Loucy (cell line): Measurements from ENCODE around the gene GMCL2.

ENCODE experiments used
- H2AFZ ChIP-seq: fragments of 200-600 bp; sonication (generic); 2 replicates; pipeline ENCODE4 v1.6.0; 2016; ENCODE audit warnings: antibody characterized with exemption, mild to moderate bottlenecking, low read length, moderate library complexity
- H3F3A ChIP-seq: fragments of 200-600 bp; 2 replicates; pipeline ENCODE4 v1.6.0; 2016; ENCODE audit warnings: antibody characterized with exemption, low read depth, mild to moderate bottlenecking
- H3K27me3 ChIP-seq: fragments of 200-600 bp; sonication (generic); 2 replicates; pipeline ENCODE4 v1.6.1; 2014; ENCODE audit warnings: low read length, mild to moderate bottlenecking; ENCODE audit not compliant: insufficient read depth, poor library complexity, severe bottlenecking
- H3K36me3 ChIP-seq: fragments of 200-600 bp; sonication (generic); 2 replicates; pipeline ENCODE4 v1.6.1; 2016; ENCODE audit warnings: low read length; ENCODE audit not compliant: insufficient read depth
- H3K4me1 ChIP-seq: fragments of 200-600 bp; sonication (generic); 2 replicates; pipeline ENCODE4 v1.5.1; 2014; ENCODE audit warnings: low read length, mild to moderate bottlenecking; ENCODE audit not compliant: insufficient read depth, poor library complexity, severe bottlenecking
- H3K4me2 ChIP-seq: fragments of 200-600 bp; sonication (generic); 2 replicates; pipeline ENCODE4 v1.6.0; 2014; ENCODE audit warnings: antibody characterized with exemption, low read length, low read depth, mild to moderate bottlenecking; ENCODE audit not compliant: poor library complexity, severe bottlenecking
- H3K4me3 ChIP-seq: fragments of 200-600 bp; sonication (generic); 2 replicates; pipeline ENCODE4 v1.5.1; 2014; ENCODE audit warnings: low read length, mild to moderate bottlenecking, mixed read lengths; ENCODE audit not compliant: poor library complexity, severe bottlenecking
- H3K79me2 ChIP-seq: fragments of 200-600 bp; sonication (generic); 2 replicates; pipeline ENCODE4 v1.6.1; 2014; ENCODE audit warnings: low read length; ENCODE audit not compliant: insufficient read depth
- H3K9ac ChIP-seq: fragments of 200-600 bp; sonication (generic); 2 replicates; pipeline ENCODE4 v1.6.0; 2014; ENCODE audit warnings: mild to moderate bottlenecking, low read depth, low read length, moderate library complexity; ENCODE audit not compliant: poor library complexity, severe bottlenecking
- H3K9me2 ChIP-seq: fragments of 200-600 bp; sonication (generic); replicated peaks from 2 replicates; pipeline ENCODE4 v1.6.1; 2016; ENCODE audit warnings: low read depth, low read length, mixed read lengths
- H3K9me3 ChIP-seq: fragments of 200-600 bp; sonication (generic); 2 replicates; pipeline ENCODE4 v1.6.1; 2014; ENCODE audit warnings: mild to moderate bottlenecking, antibody characterized with exemption, low read length, low read depth; ENCODE audit not compliant: insufficient read depth
- H4K20me1 ChIP-seq: fragments of 200-600 bp; sonication (generic); 2 replicates; pipeline ENCODE4 v1.6.0; 2014; ENCODE audit warnings: antibody characterized with exemption, low read length, mild to moderate bottlenecking; ENCODE audit not compliant: insufficient read depth, poor library complexity, severe bottlenecking
- EZH2phosphoT487 ChIP-seq: fragments of 200-600 bp; IDR thresholded peaks from 2 replicates; pipeline ENCODE4 v1.6.1; 2018; ENCODE audit warnings: antibody characterized with exemption, mild to moderate bottlenecking, moderate library complexity, borderline replicate concordance
- TF ChIP-seq, protein P1 (sequence below): fragments of 200-600 bp; sonication (generic); conservative IDR thresholded peaks from 2 replicates; pipeline ENCODE4 v1.5.1; 2014; ENCODE audit warnings: mild to moderate bottlenecking, antibody characterized with exemption, low read length

The GMCL2 gene

DNA sequence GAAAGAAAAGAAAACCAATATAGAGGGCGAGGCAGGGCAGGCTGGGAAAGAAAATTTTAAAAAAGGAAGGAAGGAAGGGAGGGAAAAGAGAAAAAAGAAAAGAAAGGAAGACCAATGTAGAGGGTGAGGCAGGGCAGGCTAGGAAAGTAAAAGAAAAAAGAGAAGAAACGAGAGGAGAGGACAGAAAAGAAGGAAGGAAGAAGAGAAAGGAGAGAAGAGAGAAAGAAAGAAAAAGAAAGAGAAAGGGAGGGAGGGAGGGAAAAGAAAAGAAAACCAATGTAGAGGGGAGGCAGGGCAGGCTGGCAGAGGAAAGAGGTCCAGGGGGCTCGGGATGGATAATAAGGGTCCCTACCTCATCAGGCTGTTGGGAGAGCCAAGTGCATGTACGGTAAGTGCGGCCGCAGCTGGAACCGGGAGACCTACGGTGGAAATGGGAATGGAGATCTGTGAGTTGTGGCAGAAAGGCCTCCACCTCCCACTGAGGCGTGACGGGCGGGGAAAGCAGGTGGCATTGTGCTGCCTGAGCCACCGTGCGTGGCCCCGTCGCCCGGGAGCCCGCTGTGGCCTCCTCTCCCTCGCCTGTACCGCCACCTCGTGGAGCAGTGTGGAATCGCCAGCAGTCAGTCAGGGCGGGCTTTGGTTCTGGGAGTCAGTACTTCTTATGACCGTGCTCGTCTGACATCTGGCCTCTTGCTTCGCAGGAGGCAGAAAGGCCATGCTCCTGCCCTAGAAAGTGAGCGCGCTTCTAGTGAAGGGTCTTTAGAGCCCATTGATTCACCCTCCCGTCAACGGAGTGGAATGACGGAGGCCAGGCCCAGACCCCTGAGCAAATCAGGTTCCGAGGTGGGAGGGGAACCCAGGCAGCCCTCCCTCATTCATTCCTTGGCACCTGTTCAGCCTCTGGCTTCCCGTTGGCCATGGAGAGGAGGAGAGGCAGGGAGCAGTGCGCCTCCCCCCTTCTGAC lies 23.1 kb downstream of the GMCL2 start:
- no peaks in the 10 kb centered on the region for H4K20me1 ChIP-seq
- H3F3A ChIP-seq, result no peaks in the 10 kb centered on the region
- no peaks in the 10 kb centered on the region for H3K27me3 ChIP-seq
- TF ChIP-seq EZH2phosphoT487, result no peak
- TF ChIP-seq, protein P1, sequence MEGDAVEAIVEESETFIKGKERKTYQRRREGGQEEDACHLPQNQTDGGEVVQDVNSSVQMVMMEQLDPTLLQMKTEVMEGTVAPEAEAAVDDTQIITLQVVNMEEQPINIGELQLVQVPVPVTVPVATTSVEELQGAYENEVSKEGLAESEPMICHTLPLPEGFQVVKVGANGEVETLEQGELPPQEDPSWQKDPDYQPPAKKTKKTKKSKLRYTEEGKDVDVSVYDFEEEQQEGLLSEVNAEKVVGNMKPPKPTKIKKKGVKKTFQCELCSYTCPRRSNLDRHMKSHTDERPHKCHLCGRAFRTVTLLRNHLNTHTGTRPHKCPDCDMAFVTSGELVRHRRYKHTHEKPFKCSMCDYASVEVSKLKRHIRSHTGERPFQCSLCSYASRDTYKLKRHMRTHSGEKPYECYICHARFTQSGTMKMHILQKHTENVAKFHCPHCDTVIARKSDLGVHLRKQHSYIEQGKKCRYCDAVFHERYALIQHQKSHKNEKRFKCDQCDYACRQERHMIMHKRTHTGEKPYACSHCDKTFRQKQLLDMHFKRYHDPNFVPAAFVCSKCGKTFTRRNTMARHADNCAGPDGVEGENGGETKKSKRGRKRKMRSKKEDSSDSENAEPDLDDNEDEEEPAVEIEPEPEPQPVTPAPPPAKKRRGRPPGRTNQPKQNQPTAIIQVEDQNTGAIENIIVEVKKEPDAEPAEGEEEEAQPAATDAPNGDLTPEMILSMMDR, result peak; percentile 72
- H3K4me1 ChIP-seq, result no peaks in the 10 kb centered on the region
- no peaks in the 10 kb centered on the region for H3K9me3 ChIP-seq
- peak overlapping the region; percentile 65 for H3K4me2 ChIP-seq
- H3K4me3 ChIP-seq, result peak overlapping the region; percentile 48
- no peaks in the 10 kb centered on the region for H3K9me2 ChIP-seq
- H3K9ac ChIP-seq, result no peak overlapping the region
- no peaks in the 10 kb centered on the region for H3K79me2 ChIP-seq
- peak overlapping the region; percentile 93; the same call in 1 of the 2 replicates for H2AFZ ChIP-seq
- no peaks in the 10 kb centered on the region for H3K36me3 ChIP-seq

DNA sequence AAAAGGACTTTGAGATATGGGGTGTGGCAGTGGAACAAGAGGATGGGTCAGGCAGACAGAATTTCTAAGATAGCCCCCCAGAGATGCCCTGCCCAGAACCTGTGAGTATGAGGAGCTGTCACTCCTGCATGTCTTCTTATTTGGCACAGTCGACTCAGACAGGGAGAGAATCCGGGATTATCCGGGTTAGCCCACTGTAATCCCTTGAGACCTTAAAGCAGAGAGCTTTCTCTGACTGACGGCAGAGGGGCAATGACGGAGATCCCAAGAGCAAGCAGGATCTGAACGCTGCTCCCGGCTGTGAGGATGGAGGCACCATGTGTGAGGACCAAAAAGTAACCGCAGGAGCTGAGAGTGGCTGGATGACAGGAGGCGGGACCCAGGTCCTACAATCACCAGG lies 24.7 kb downstream of the GMCL2 start:
- H3K4me2 ChIP-seq, result no peak overlapping the region
- H3K9ac ChIP-seq, result no peak overlapping the region
- TF ChIP-seq, protein P1, result no peak
- no peak for TF ChIP-seq EZH2phosphoT487
- H3K4me3 ChIP-seq, result no peak overlapping the region
- no peak overlapping the region for H2AFZ ChIP-seq
- no peaks in the 10 kb centered on the region for H3F3A ChIP-seq
- H3K9me2 ChIP-seq, result no peaks in the 10 kb centered on the region
- H3K4me1 ChIP-seq, result no peaks in the 10 kb centered on the region
- H4K20me1 ChIP-seq, result no peaks in the 10 kb centered on the region
- H3K9me3 ChIP-seq, result no peaks in the 10 kb centered on the region
- no peaks in the 10 kb centered on the region for H3K27me3 ChIP-seq
- no peaks in the 10 kb centered on the region for H3K79me2 ChIP-seq
- H3K36me3 ChIP-seq, result no peaks in the 10 kb centered on the region

DNA sequence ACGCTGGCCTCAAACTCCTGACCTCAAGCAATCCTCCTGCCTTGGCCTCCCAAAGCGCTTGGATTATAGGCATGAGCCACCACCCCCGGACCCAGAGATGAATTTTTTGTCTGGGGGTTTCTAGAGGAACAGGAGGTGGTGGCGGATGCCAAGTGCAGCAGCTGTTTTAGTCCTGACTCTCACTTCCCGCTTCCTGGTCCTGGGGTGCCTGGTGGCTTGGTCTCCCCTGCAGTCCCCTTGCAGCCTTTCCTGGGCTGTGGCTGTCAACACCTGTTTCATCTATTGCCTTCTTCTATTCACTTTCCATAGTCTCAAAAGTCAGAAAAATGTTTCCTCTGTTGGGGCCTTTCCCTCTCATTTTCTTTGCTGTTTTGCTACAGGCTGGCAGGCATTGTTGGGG lies 27.0 kb downstream of the GMCL2 start:
- H3K27me3 ChIP-seq, result no peaks in the 10 kb centered on the region
- no peak overlapping the region for H3K4me3 ChIP-seq
- no peak overlapping the region for H3K4me2 ChIP-seq
- no peaks in the 10 kb centered on the region for H3K9me3 ChIP-seq
- H3K9me2 ChIP-seq, result no peaks in the 10 kb centered on the region
- TF ChIP-seq EZH2phosphoT487, result no peak
- TF ChIP-seq, protein P1, result no peak
- no peaks in the 10 kb centered on the region for H3F3A ChIP-seq
- no peak overlapping the region for H3K9ac ChIP-seq
- H3K36me3 ChIP-seq, result no peaks in the 10 kb centered on the region
- no peaks in the 10 kb centered on the region for H3K79me2 ChIP-seq
- no peak overlapping the region for H2AFZ ChIP-seq
- H3K4me1 ChIP-seq, result no peaks in the 10 kb centered on the region
- H4K20me1 ChIP-seq, result no peaks in the 10 kb centered on the region
